Skeletal muscle satellite cell (primary cell): Measurements from ENCODE around the gene HIP1R.

ENCODE experiments used
- H3K27me3 ChIP-seq: 2 replicates; pipeline ENCODE4 v1.7.0; 2013; ENCODE audit warnings: low read length; ENCODE audit not compliant: control insufficient read depth, insufficient read depth
- H3K36me3 ChIP-seq: 2 replicates; pipeline ENCODE4 v1.7.0; 2013; ENCODE audit warnings: mild to moderate bottlenecking, control low read depth, low read length; ENCODE audit not compliant: insufficient read depth
- H3K4me1 ChIP-seq: 2 replicates; pipeline ENCODE4 v1.7.0; 2013; ENCODE audit warnings: low read length; ENCODE audit not compliant: control insufficient read depth, insufficient read depth
- H3K4me2 ChIP-seq: 2 replicates; pipeline ENCODE4 v1.7.0; 2013; ENCODE audit warnings: mild to moderate bottlenecking, low read length
- H3K4me3 ChIP-seq: 2 replicates; pipeline ENCODE4 v1.7.0; 2013; ENCODE audit warnings: low read length
- H3K9ac ChIP-seq: 2 replicates; pipeline ENCODE4 v1.7.0; 2013; ENCODE audit warnings: mild to moderate bottlenecking, low read depth, low read length, moderate library complexity
- H3K9me3 ChIP-seq: replicated peaks from 2 replicates; pipeline ENCODE4 v1.7.0; 2013; ENCODE audit warnings: mild to moderate bottlenecking, control low read depth, low read length

HIP1R gene

DNA sequence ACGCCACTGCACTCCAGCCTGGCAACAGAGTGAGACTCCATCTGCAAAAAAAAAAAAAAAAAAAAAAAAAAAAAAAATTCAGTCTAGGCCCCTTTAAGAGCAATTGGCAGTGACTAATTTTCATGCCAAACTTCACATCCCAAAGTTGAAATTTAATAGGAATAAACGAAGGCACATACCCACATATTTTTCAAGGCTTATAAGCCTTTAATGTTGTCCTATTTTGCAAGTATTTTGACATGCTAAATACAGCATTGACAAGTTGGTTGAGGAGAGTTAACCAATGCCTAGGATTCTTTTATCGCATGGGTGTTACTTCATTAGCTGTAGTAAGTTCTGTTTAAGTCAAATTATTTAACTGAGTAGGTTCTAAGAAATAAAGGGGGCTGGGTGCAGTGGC is 23.5 kb upstream of the HIP1R start:
- H3K36me3 ChIP-seq, result no peaks in the 10 kb centered on the region
- no peaks in the 10 kb centered on the region for H3K27me3 ChIP-seq
- H3K9ac ChIP-seq, result no peak overlapping the region
- H3K9me3 ChIP-seq, result no peaks in the 10 kb centered on the region
- no peak overlapping the region for H3K4me2 ChIP-seq
- H3K4me1 ChIP-seq, result peaks cover 3% of the 10 kb centered on the region
- H3K4me3 ChIP-seq, result no peak overlapping the region

DNA sequence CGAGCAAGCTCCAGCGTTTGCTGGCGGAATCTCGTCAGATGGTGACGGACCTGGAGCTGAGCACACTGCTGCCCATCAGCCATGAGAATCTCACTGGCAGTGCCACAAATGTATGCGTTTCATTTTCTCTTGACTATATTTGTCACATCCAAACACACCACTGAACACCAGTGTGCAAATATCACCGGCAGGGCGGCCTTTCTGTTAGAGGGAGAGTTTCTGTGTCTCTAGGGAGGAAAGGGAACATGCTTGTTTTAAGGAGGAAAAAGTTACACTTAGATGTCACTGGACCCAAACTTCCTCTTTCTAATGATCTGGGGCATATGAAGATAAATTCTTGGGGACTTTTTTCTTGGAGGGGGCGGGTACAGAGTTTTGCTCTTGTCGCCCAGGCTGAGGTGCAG is 21.9 kb upstream of the HIP1R start:
- Histone ChIP-seq H3K27me3 (no peaks in the 10 kb centered on the region), H3K4me2 (no peak overlapping the region), H3K4me1 (peaks cover 3% of the 10 kb centered on the region), H3K9me3 (no peaks in the 10 kb centered on the region), H3K4me3 (no peak overlapping the region), H3K36me3 (no peaks in the 10 kb centered on the region), H3K9ac (no peak overlapping the region)

DNA sequence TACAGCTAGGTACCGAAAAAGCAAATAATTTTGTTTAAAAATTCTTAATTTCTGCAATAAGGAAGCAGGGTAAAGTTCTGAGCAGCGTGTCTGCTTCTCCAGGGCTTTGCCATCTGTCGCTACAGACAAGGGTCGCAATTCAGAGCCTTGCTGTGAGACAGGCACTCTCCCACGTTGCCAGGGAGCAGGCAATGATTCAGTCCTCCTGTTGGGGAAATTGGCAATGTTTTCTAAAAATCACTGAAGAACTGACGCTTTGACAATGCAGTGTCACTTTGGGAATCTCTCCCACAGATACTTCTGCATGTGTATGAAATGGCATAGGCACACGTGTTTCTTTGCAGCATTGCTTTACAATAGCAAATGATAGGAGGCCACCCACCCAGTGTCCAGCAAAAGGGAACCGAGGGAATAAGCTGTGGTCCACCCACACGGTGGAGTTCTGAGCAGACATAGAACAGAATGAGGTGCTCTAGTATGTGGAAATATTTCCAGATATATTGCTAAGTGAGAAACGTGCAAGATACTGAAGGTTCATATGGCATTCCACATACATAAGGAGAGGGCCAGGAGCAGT is 16.0 kb upstream of the HIP1R start:
- Histone ChIP-seq H3K9ac (no peak overlapping the region), H3K4me2 (no peak overlapping the region), H3K4me1 (no peaks in the 10 kb centered on the region), H3K4me3 (no peak overlapping the region), H3K27me3 (no peaks in the 10 kb centered on the region), H3K36me3 (no peaks in the 10 kb centered on the region), H3K9me3 (no peaks in the 10 kb centered on the region)

DNA sequence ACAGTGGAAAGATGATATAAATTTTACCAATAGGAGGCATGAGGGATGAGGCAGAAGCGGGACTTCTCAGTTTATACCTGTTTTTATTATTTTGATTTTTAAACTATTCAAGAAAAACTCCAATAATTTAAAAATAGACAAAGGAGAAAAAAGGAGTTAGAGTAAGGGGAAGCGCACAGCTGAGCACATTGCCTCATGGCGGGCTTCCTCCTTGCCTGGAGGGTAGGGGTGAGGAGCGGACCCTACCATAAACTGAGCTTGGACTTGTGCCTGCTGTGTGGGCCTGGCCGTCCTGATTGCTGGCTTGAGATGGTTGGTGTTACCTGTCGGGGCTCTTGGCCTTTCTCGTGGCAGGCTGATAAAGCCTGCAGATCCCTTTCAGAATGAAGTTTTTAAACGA is 15.1 kb upstream of the HIP1R start:
- Histone ChIP-seq H3K27me3 (no peaks in the 10 kb centered on the region), H3K36me3 (no peaks in the 10 kb centered on the region), H3K9ac (no peak overlapping the region), H3K4me2 (no peak overlapping the region), H3K4me1 (no peaks in the 10 kb centered on the region), H3K9me3 (no peaks in the 10 kb centered on the region), H3K4me3 (no peak overlapping the region)

DNA sequence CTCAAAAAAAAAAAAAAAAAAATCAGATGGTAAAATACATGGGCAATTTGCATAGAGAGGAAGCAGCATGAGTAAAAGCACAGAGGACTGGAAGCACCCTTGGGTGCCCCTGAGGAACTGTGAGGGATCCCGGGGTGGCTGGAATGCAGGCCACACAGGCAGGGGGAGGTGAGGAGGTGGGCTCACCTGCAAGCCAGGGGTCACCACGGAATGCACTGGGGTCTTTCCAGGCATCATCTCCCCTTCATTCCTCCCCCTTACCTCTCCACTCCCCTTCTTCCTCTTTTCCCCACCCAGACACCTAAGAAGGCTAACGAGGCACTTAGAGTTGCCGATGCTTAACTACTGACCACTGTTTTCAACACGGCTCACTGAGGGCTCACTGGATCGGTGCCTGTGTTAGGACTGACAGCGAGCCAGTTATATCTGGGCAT is 14.4 kb upstream of the HIP1R start:
- Histone ChIP-seq H3K4me1 (no peaks in the 10 kb centered on the region), H3K4me2 (no peak overlapping the region), H3K9ac (no peak overlapping the region), H3K9me3 (no peaks in the 10 kb centered on the region), H3K4me3 (no peak overlapping the region), H3K27me3 (no peaks in the 10 kb centered on the region), H3K36me3 (no peaks in the 10 kb centered on the region)

DNA sequence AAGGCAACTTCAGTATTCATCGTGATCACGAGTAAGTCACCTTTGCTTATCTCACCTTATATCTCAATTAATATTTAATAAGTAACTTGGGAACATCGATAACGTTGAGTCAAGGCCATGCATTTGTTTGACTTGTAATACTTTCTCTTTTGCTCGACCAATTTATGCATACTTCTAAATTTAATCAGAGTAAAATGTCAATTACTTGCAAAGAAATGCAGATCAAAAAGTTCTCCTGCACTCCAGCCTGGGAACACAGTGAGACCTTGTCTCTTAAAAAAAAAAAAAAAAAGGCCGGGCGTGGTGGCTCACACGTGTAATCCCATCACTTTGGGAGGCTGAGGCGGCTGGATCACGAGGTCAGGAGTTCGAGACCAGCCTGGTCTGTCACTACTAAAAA is 11.8 kb upstream of the HIP1R start:
- Histone ChIP-seq H3K4me2 (no peak overlapping the region), H3K4me1 (no peaks in the 10 kb centered on the region), H3K27me3 (no peaks in the 10 kb centered on the region), H3K9me3 (no peaks in the 10 kb centered on the region), H3K9ac (no peak overlapping the region), H3K36me3 (no peaks in the 10 kb centered on the region), H3K4me3 (no peak overlapping the region)

DNA sequence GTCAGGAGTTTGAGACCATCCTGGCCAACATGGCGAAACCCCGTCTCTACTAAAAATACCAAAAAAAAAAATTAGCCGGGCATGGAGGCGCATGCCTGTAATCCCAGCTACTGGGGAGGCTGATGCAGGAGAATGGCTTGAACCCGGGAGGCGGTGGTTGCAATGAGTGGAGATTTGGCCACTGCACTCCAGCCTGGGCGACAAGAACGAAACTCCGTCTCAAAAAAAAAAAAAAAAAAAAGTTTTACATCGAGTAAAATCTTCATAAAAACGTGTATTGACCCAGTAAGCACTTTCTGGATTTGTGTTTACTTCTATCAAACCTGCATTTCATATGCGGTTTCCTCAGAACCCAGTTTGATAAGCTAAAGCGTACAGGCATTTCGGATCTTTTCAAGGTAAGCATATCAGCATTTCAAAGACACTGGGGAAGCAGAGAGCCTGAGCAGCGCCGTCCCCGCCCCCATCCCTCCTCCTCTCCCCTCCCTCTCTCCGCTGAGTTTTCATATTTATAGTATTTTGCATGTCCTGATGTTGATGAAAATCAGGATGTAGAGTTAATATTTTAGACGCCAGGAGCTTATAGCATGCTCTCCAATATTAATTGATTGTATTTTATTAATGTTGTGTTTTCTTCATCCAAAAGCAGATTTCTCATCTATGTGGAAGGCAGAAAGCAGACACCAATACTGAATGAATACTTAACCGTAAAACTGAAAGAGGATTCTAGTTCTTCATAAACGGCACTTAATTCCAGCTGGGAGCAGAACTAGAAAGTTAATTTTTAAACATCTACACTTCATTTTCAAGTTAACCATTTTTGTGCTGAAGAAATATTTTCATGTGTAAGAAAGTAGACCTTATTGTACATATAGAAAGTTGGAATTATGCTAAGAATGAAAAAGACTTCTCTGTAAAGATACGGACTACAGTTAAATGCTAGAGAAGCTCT is 9.2 kb upstream of the HIP1R start:
- H3K9me3 ChIP-seq, result no peaks in the 10 kb centered on the region
- peak overlapping the region; percentile 33 for H3K9ac ChIP-seq
- peaks cover 1% of the 10 kb centered on the region for H3K4me1 ChIP-seq
- peak overlapping the region; percentile 77 for H3K4me2 ChIP-seq
- peak overlapping the region; percentile 54 for H3K4me3 ChIP-seq
- H3K36me3 ChIP-seq, result no peaks in the 10 kb centered on the region
- no peaks in the 10 kb centered on the region for H3K27me3 ChIP-seq

DNA sequence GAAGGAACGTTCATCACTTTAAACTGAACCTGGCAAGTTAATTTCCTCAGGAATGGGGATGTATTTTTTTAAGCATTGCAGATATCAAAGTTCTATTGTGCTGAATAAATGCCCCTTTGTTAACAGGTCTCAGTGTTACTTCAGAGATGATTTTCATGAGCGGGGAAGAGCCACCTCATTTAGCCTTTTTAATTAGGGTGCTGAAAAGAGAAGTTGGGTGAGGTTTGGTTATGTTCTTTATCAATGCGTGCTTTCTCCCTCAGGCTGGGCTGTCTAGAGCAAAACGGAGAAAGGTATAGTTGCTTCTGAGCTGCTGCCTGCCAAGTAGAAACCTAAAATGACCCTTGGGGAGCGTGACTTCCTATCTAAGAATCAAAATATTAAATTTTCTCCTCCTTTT is 8.0 kb upstream of the HIP1R start:
- Histone ChIP-seq H3K4me3 (no peak overlapping the region), H3K27me3 (no peaks in the 10 kb centered on the region), H3K4me1 (peaks cover 4% of the 10 kb centered on the region), H3K36me3 (no peaks in the 10 kb centered on the region), H3K9me3 (no peaks in the 10 kb centered on the region), H3K9ac (no peak overlapping the region), H3K4me2 (peak overlapping the region; percentile 77)

DNA sequence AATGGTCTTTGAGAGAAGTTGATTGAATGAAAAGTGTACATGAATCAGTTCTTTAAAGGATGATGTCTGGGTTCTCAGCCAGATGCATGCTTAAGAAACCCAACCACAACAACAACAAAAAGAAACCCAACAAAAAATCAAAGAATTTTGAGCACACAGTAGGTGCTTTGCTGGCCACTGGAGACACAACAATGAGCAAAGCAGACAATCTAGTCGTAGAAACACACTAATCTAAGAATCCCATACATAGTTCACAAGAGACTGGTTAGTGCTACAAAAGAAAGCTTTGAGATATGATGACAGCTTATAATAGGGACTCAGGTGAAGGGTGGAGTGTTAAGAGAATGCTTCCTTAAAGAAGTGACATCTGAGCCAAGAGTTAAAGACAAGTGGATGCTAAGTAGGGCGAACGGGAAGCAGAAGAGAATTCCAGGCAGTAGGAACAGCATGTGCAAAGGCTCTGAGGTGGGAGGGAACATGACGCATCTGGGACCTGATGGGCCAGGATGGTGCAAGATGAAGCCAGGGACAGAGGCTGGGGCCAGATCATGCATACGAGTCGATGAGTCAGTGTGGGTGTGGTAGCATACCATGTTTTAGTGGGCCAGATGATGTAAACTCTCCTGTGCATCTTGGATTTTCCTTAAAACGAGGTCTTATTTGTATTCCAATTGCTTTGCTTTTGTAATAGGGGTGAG is 4.6 kb upstream of the HIP1R start:
- no peak overlapping the region for H3K4me2 ChIP-seq
- H3K9ac ChIP-seq, result no peak overlapping the region

DNA sequence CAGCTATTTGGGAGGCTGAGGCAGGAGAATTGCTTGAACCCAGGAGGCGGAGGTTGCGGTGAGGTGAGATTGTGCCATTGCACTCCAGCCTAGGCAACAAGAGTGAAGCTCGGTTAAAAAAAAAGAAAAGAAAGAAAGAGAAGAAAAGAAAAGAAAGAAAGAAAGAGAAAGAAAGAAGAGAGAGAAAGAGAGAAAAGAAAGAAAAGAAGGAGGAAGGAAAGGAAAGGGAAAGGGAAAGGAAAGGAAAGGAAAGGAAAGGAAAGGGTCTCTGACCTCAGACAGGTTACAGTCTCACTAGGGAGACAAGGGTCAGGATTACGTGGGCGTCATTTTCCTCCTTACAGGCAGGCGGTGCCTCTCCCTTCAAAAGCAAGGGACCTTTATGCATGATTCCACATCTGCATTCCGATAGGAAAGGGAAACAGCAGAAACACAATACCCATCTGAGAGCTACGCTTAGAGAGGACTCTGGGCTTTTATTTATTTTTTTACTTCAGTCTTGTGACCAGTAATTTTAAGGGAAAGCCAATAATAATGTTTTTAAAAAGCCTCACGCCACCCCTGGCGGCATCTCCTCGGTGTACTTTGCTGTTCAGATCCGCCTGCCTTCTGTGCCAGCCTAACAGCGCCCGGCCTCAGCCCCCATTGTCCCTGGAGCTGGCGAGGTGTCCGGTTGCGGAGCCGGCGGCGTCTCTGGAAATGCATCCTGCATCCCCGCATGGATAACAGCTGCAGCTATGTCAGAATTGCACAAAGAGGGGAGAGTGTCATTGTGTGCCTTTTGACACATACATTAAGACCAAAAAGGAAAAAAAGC is 945 bp upstream of the HIP1R start:
- Histone ChIP-seq H3K9ac (peak overlapping the region; percentile 57), H3K36me3 (no peaks in the 10 kb centered on the region), H3K27me3 (no peaks in the 10 kb centered on the region), H3K9me3 (no peaks in the 10 kb centered on the region), H3K4me1 (peaks cover 23% of the 10 kb centered on the region), H3K4me2 (peak overlapping the region; percentile 95), H3K4me3 (peak overlapping the region; percentile 77)

More for the DNA sequence above, 4.6 kb upstream of the HIP1R start:
- no peaks in the 10 kb centered on the region for H3K36me3 ChIP-seq
- no peaks in the 10 kb centered on the region for H3K27me3 ChIP-seq
- no peaks in the 10 kb centered on the region for H3K9me3 ChIP-seq
- no peak overlapping the region for H3K4me3 ChIP-seq
- H3K4me1 ChIP-seq, result peaks cover 13% of the 10 kb centered on the region

DNA sequence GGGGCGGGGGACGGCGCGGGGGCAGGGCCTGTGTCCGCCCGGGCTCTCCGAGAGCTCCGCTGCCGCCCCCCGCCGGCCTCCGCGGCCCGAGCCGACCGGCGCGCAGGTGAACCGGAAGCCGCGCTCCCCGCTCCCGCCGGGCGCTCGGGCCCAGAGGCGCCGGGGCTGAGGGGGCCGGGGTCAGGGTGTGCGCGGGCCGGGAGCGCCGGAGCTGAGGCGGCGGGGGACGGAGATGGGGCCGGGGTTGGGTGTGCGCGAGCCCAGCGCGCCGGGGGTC is 431 bp downstream of the HIP1R start:
- H3K4me1 ChIP-seq, result peaks cover 34% of the 10 kb centered on the region
- H3K9ac ChIP-seq, result peak overlapping the region; percentile 75
- peak overlapping the region; percentile 72 for H3K4me3 ChIP-seq
- H3K36me3 ChIP-seq, result no peaks in the 10 kb centered on the region
- no peaks in the 10 kb centered on the region for H3K27me3 ChIP-seq
- peak overlapping the region; percentile 90 for H3K4me2 ChIP-seq
- no peaks in the 10 kb centered on the region for H3K9me3 ChIP-seq
